ENCODE results near the gene GPHN. TPM values are rescaled to one million over a fixed set of nuclear protein-coding genes. Genes with fewer than 3 reads are reported as not detected.

GPHN gene
- total and polyA plus RNA-seq, 2 donors (not counting 3 experiments of a cell fraction or from before 2014, with no cell fraction given), result 5.1 to 23.2 TPM

- Histone ChIP-seq H3K27me3 (ENCODE audit: control insufficient read depth in 2 of 2, insufficient read depth in 2 of 2, low read length in 2 of 2) (no peaks in the 10 kb centered on the region), H2AFZ (ENCODE audit: low read depth, low read length) (no peak overlapping the region), H3K4me3 (replicated peaks in 1 of 3; ENCODE audit: insufficient read depth in 1 of 3, low read depth in 1 of 3, low read length in 3 of 3) (no peak overlapping the region), H3K27ac (ENCODE audit: insufficient read depth, low read depth, low read length) (no peak overlapping the region), H3K4me2 (ENCODE audit: insufficient read depth, low read length) (no peak overlapping the region), H4K20me1 (replicated peaks; ENCODE audit: control insufficient read depth, extremely low read depth, insufficient read depth, low read length) (no peaks in the 10 kb centered on the region), H3K9me3 (replicated peaks; ENCODE audit: control insufficient read depth, insufficient read depth, low read length) (no peaks in the 10 kb centered on the region), H3K79me2 (ENCODE audit: control insufficient read depth, insufficient read depth, low read length) (no peaks in the 10 kb centered on the region), H3K9ac (replicated peaks; ENCODE audit: extremely low read depth, insufficient read depth, low read length) (no peak overlapping the region), H3K9me1 (replicated peaks; ENCODE audit: control insufficient read depth, extremely low read depth, insufficient read depth, low read length) (no peaks in the 10 kb centered on the region), H3K36me3 (ENCODE audit: control insufficient read depth in 2 of 2, extremely low read depth in 1 of 2, insufficient read depth in 2 of 2, low read length in 2 of 2) (no peaks in the 10 kb centered on the region), H3K4me1 (ENCODE audit: control insufficient read depth, extremely low read depth, insufficient read depth, low read length) (peaks cover 10% of the 10 kb centered on the region)
- dilution Hi-C loops (cut with MboI; ENCODE audit: extremely low pct_ligation_motif_present, low sequenced_read_pairs) (no loop called here), intact Hi-C loops (cut with micrococcal nuclease) (loop anchor here (10.0 kb wide), 1 partner anchor 1463 kb away; no protein-coding TSS in a partner anchor)
- CTCF ChIA-PET, result interaction anchor here (1.2 to 2.3 kb wide), 2 partner anchors 9 to 98 kb away, joined by 3 to 10 read pairs; no protein-coding TSS in a partner anchor
- TF ChIP-seq POLR2AphosphoS5 (IDR thresholded peaks at IDR 0.05; ENCODE audit: insufficient read depth, low read depth, low read length) (no peak), FOS (IDR thresholded peaks at IDR 0.05; ENCODE audit: borderline replicate concordance, insufficient read depth, low read length) (no peak), CTCF (IDR thresholded peaks at IDR 0.05; ENCODE audit: extremely low read depth in 1 of 2, insufficient read depth in 1 of 2, low read depth in 1 of 2, low read length in 2 of 2) (no peak), EZH2 (IDR thresholded peaks at IDR 0.05; ENCODE audit: borderline replicate concordance, low read depth, low read length, severe bottlenecking) (no peak), JUN (IDR thresholded peaks at IDR 0.05; ENCODE audit: borderline replicate concordance, insufficient read depth, insufficient read length, low read depth) (no peak), MYC (IDR thresholded peaks at IDR 0.05; ENCODE audit: low read depth, low read length) (no peak), GATA2 (IDR thresholded peaks at IDR 0.05; ENCODE audit: insufficient read depth, insufficient read length, low read depth, low read length) (no peak), POLR2A (IDR thresholded peaks at IDR 0.05; ENCODE audit: low read depth, low read length) (no peak)
- TF ChIP-seq, protein P1, sequence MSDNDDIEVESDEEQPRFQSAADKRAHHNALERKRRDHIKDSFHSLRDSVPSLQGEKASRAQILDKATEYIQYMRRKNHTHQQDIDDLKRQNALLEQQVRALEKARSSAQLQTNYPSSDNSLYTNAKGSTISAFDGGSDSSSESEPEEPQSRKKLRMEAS (IDR thresholded peaks at IDR 0.05; ENCODE audit: insufficient read depth, insufficient read length), result no peak
- BruUV-seq (replicated peaks), result no TSS peak
- POLR2A ChIA-PET, result no interaction called here
- peak; percentile 54 for FAIRE-seq
- DNase-seq (ENCODE audit: low read depth, low spot score), result no peak
Observed at GRCh38 chr14:67187826-67188225, 679.9 kb downstream of the GPHN start.
